ENCODE data around the gene TFDP1.

Gene TFDP1

DNA sequence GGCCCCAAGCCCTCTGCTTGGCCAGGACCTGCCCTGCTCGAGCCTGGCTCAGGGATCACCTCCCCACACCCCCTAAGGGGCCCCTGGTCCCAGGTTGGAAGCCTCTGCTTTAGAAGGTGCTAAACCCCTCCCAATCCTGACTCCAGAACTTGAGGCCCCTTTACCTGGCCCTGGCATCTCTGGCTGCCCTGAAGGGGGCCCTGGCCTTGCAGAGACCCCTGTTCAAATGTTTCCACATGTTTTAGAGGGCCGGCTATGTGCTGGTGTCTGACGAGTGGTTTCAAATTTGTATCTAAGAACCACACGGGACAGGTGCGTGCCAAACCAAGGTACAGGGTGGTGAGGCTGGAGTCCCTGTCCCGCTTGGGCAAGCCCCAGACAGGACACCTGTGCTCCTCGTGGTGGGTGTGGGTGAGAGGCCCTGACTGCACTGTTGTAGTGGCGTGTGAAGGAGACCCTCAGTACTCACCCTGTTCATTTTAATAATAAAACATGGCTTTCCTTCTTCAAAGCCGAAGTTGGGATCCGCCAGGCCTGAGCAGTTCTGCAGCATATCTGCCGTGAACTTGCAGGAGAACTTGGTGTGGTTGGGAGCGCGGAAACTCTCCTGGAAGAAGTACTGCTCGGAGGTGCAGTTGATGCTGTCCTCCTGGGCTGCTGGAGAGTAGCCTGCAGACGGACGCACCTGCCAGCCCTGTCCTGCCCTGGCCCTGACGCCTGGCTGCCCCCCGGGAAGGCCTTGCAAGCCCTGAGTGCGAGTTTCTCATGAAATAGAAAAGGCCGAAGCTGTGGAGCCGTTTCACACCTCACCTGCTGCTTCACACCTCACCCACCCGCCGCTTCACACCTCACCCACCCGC is 68.1 kb downstream of the TFDP1 start:
- Histone ChIP-seq H3K9me3 (ENCODE audit: control insufficient read depth, insufficient read depth, low read length) (no peaks in the 10 kb centered on the region), H3K9ac (ENCODE audit: low read depth, low read length) (no peak overlapping the region), H3K4me1 (ENCODE audit: insufficient read depth, low read length) (no peaks in the 10 kb centered on the region; the same call in 1 of the 2 replicates), H3K36me3 (ENCODE audit: insufficient read depth, low read length) (no peaks in the 10 kb centered on the region)

GRCh38 chr13:113653264-113654174 is 69.0 kb downstream of the TFDP1 start:
- no peaks in the 10 kb centered on the region; the same call in 1 of the 2 replicates for H3K4me1 ChIP-seq (ENCODE audit: insufficient read depth, low read length)
- H3K9ac ChIP-seq (ENCODE audit: low read depth, low read length), result no peak overlapping the region
- H3K9me3 ChIP-seq (ENCODE audit: control insufficient read depth, insufficient read depth, low read length), result no peaks in the 10 kb centered on the region
- H3K36me3 ChIP-seq (ENCODE audit: insufficient read depth, low read length), result no peaks in the 10 kb centered on the region

DNA sequence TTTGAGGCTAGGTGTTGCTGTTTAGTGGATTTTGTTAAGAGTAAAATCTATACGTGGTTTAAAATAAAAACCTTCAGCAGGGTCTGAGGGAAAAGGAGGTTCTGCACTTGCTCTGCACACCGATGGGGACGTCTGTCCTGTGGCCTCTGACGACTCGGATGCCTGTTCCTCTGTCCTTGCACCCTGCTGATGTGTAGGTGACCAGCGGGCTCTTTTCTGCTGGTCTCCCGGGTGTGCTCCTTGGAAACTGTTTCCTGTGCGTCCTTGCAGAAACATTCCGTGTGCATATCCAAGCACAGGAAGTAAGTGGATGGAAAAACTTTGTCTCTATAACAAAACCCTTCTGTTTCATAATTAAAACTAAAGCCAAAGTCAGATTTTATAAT is 69.6 kb downstream of the TFDP1 start:
- Histone ChIP-seq H3K9me3 (ENCODE audit: control insufficient read depth, insufficient read depth, low read length) (no peaks in the 10 kb centered on the region), H3K4me1 (ENCODE audit: insufficient read depth, low read length) (no peaks in the 10 kb centered on the region; the same call in 1 of the 2 replicates), H3K9ac (ENCODE audit: low read depth, low read length) (no peak overlapping the region), H3K36me3 (ENCODE audit: insufficient read depth, low read length) (no peaks in the 10 kb centered on the region)

DNA sequence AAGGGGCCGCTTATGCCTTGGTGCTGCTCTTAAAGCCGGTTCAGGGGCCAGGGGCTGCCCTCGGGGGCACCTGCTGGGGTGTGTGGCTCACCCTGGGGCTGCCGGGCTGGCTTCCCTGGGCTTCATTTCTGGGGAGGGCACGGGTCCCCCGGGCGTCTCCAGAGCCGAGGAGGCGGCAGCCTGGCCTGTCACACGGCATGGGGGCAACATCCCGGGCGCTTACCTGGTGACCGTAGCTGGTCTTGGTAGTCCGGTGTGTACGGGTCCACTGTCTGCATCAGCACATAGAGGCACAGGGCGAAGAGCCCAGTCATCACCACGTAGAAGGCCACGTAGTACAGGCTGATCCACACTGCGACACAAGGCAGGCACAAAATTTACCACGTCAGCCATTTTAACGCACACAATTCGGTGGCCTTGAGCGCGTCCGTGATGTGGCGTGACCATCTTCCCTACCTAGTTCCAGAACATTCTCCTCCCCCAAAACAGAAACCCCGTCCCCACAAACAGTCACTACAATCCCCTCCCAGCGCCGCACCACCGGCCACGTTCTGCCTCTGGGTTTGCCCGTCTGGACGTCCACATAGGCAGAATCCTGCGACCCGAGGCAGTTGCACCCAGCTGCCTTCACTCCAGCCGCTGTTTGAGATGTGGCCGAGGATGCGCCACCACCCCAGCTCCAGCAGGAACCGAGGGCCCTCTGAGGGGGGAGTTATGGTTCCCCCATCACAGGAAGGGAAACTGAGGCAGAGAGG is 70.2 kb downstream of the TFDP1 start:
- Histone ChIP-seq H3K9me3 (ENCODE audit: control insufficient read depth, insufficient read depth, low read length) (no peaks in the 10 kb centered on the region), H3K9ac (ENCODE audit: low read depth, low read length) (no peak overlapping the region), H3K4me1 (ENCODE audit: insufficient read depth, low read length) (no peaks in the 10 kb centered on the region; the same call in 1 of the 2 replicates), H3K36me3 (ENCODE audit: insufficient read depth, low read length) (no peaks in the 10 kb centered on the region)

DNA sequence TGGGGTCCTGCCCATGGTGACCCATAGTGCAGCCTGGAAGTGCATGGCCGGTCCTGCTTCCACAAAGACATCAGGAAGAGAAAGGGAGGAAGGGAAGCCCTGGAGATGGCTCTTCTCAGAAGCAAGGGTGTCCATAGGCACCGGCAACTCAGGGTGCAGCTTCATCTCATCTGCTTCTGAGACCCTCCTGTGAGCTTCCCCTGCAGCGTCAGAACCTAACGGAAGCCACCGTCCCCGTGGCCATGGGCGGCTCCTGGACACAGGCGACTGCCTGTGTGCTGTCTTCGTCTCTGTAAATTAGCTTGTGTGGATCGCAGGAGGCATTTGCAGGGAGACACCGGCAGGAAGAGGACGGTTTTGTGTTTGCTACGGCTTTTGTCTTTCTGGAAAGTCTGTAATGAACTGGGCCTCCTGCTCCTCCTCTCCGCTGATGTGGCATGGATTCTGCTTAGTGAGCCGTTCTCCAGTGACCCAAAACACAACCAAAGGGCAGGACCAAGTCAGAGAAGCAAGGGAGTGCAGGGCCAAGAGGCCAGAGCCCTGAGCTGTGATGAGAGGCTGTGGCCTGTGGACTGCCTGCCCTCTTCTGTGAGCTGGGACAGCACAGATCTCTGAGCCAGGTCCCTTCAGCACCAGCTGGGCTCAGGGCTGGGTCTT is 70.9 kb downstream of the TFDP1 start:
- no peaks in the 10 kb centered on the region; the same call in 1 of the 2 replicates for H3K4me1 ChIP-seq (ENCODE audit: insufficient read depth, low read length)

DNA sequence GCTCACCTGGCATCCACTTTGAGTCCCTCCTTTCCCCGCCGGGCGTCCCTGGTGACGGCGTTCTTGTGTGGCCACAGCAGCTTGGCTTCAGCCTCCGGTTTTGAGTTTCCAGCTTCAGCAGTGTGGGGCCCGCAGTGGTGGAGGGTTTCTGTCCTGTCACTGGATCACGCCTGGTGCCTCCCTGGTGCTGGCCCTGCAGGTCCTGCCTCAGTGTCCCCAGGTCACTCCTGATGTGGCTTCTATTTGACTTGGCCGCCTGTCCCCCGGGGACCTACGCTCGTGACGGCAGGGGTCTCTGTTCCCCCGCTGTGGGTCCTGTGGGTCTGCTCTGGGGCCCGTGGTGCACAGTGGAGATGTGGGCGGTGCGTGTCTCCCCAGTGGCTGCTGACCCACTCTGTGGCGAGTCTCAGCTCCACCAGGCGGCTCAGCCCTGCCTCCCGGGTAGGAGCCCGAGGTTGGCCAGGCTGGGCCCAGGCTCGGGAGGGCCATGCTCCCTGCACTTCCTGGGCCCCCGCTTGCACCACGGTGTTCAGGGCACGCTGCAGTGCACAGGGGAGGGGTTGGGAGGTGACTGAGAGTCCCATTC is 71.5 kb downstream of the TFDP1 start:
- Histone ChIP-seq H3K9me3 (ENCODE audit: control insufficient read depth, insufficient read depth, low read length) (0 out of 2 replicates have a peak, but pooled peaks cover under 1% of the 10 kb centered on the region), H3K4me1 (ENCODE audit: insufficient read depth, low read length) (no peaks in the 10 kb centered on the region; the same call in 1 of the 2 replicates), H3K36me3 (ENCODE audit: insufficient read depth, low read length) (no peaks in the 10 kb centered on the region), H3K9ac (ENCODE audit: low read depth, low read length) (no peak overlapping the region)

More for the DNA sequence above, 70.9 kb downstream of the TFDP1 start:
- Histone ChIP-seq H3K9me3 (ENCODE audit: control insufficient read depth, insufficient read depth, low read length) (no peaks in the 10 kb centered on the region), H3K9ac (ENCODE audit: low read depth, low read length) (no peak overlapping the region), H3K36me3 (ENCODE audit: insufficient read depth, low read length) (no peaks in the 10 kb centered on the region)

GRCh38 chr13:113656831-113657671 is 72.5 kb downstream of the TFDP1 start:
- H3K4me1 ChIP-seq (ENCODE audit: insufficient read depth, low read length), result no peaks in the 10 kb centered on the region; the same call in 1 of the 2 replicates
- H3K9me3 ChIP-seq (ENCODE audit: control insufficient read depth, insufficient read depth, low read length), result 0 out of 2 replicates have a peak, but pooled peaks cover 2% of the 10 kb centered on the region
- no peak overlapping the region for H3K9ac ChIP-seq (ENCODE audit: low read depth, low read length)
- H3K36me3 ChIP-seq (ENCODE audit: insufficient read depth, low read length), result no peaks in the 10 kb centered on the region

GRCh38 chr13:113657851-113658741 is 73.5 kb downstream of the TFDP1 start, which contains the start of gene ATP4B:
Gene ATP4B, minus strand, starts transcription at chr13:113658198. Its CDS starts 54 bp downstream, at chr13:113658144.
- Histone ChIP-seq H3K9me3 (ENCODE audit: control insufficient read depth, insufficient read depth, low read length) (peaks cover 5% of the 10 kb centered on the region; the same call in 1 of the 2 replicates), H3K9ac (ENCODE audit: low read depth, low read length) (no peak within 1 kb of the TSS), H3K36me3 (ENCODE audit: insufficient read depth, low read length) (no peaks in the 10 kb centered on the region), H3K4me1 (ENCODE audit: insufficient read depth, low read length) (no peaks in the 10 kb centered on the region; the same call in 1 of the 2 replicates)

DNA sequence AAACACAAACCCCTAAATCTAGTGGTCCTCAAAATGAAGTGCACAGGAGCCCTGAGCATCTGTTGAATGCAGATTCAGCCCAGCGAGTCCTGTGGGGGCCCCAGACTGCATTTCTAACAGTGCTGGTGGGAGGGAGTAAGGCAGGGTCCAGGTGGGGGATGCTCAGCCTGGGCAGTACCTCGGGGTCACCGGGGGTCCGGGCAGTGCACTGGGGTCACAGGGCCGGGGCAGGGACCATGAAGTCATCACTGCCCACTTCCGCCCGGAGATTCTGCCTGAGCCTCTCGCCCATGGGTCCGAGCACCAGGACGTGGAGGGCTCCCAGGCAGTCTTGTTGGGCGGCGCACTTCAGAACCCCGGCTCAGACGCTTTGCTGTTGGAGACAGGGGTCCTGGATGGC is 74.3 kb downstream of the TFDP1 start:
- H3K9ac ChIP-seq (ENCODE audit: low read depth, low read length), result no peak overlapping the region
- peaks cover 5% of the 10 kb centered on the region; the same call in 1 of the 2 replicates for H3K9me3 ChIP-seq (ENCODE audit: control insufficient read depth, insufficient read depth, low read length)
- no peaks in the 10 kb centered on the region; the same call in 1 of the 2 replicates for H3K4me1 ChIP-seq (ENCODE audit: insufficient read depth, low read length)
- no peaks in the 10 kb centered on the region for H3K36me3 ChIP-seq (ENCODE audit: insufficient read depth, low read length)

DNA sequence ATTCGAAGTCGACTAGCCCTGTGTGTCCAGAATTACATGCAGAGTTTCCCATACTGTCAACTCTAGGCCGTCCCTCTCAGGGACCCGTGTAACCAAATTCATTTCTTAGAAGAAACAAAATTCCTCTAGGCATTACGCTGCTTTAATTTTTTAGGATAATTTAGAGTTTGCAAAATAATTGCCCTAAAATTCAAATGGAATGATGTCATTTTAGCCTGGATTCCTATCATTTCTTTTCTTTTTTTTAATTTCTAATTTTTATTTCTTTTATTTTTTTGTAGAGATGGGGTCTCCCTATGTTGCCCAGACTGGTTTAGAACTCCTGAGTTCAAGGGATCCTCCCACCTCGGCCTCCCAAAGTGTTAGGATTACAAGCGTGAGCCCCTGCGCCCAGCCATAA is 74.8 kb downstream of the TFDP1 start:
- Histone ChIP-seq H3K9ac (ENCODE audit: low read depth, low read length) (no peak overlapping the region), H3K9me3 (ENCODE audit: control insufficient read depth, insufficient read depth, low read length) (peaks cover 5% of the 10 kb centered on the region; the same call in 1 of the 2 replicates), H3K4me1 (ENCODE audit: insufficient read depth, low read length) (no peaks in the 10 kb centered on the region), H3K36me3 (ENCODE audit: insufficient read depth, low read length) (no peaks in the 10 kb centered on the region)

DNA sequence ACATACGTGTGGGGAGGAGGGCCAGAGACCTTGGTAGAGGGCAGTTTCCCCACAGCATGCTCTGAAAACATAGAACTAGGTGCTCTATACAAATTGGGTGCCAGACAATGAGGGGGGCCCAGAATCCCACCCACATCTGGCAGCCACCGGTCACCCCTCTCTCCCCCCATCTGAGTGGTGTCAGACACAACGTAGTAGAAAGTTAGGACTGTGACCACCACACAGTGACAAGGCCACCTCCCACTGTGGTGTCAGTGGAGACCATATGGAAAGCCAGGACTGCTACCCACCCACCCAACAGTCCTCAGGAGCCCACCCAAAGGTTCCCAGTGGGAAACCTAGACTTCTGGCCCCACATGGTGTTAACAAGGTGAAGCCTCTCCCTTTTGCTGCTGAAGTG is 75.5 kb downstream of the TFDP1 start:
- no peaks in the 10 kb centered on the region for H3K36me3 ChIP-seq (ENCODE audit: insufficient read depth, low read length)
- no peak overlapping the region for H3K9ac ChIP-seq (ENCODE audit: low read depth, low read length)
- no peaks in the 10 kb centered on the region for H3K4me1 ChIP-seq (ENCODE audit: insufficient read depth, low read length)
- peaks cover 5% of the 10 kb centered on the region; the same call in 1 of the 2 replicates for H3K9me3 ChIP-seq (ENCODE audit: control insufficient read depth, insufficient read depth, low read length)

DNA sequence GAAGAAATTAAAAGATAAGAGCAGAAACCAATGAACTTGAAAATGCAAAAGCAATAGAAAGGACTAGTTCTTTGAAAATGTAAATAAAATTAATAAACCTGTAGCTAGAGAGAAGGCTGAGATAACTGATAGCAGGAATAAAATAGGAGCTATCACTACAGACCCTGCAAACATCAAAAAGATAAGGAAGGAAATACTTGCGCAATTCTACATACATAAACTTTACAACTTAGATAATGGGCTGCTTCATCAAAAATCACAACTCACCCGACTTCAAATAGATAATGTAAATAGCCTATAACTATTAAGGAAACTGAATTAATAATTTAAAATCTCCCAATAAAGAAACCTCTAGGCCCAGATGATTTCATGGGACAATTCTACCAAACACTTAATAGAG is 77.0 kb downstream of the TFDP1 start:
- H3K9ac ChIP-seq (ENCODE audit: low read depth, low read length), result no peak overlapping the region

More for the DNA sequence above, 77.0 kb downstream of the TFDP1 start:
- H3K9me3 ChIP-seq (ENCODE audit: control insufficient read depth, insufficient read depth, low read length), result peaks cover 5% of the 10 kb centered on the region; the same call in 1 of the 2 replicates
- H3K4me1 ChIP-seq (ENCODE audit: insufficient read depth, low read length), result no peaks in the 10 kb centered on the region
- no peaks in the 10 kb centered on the region for H3K36me3 ChIP-seq (ENCODE audit: insufficient read depth, low read length)

Data from ES-I3 (cell line).